HepG2 (cell line): Measurements from ENCODE around the gene SBK2. TPM values are rescaled to one million over a fixed set of nuclear protein-coding genes. Genes with fewer than 3 reads are reported as not detected.

Experiments used
- CBX1 ChIP-seq: IDR thresholded peaks from one replicate; pipeline ENCODE4 v1.6.1; 2016; ENCODE audit warnings: antibody characterized with exemption, low read depth
- KMT2B ChIP-seq: IDR thresholded peaks from 2 replicates; pipeline ENCODE4 v1.6.1; 2016; ENCODE audit warnings: missing genetic modification reagents, missing compliant biosample characterization
- SALL1 ChIP-seq: sonication (generic); formaldehyde crosslinking; IDR thresholded peaks from 2 replicates; pipeline ENCODE4 v1.8.0; 2022; ENCODE audit warnings: mild to moderate bottlenecking, missing genetic modification reagents
- STAG1 ChIP-seq: sonication (generic); formaldehyde crosslinking; IDR thresholded peaks from 2 replicates; pipeline ENCODE4 v1.4.0; 2020; ENCODE audit warnings: missing genetic modification reagents
- TCF12 ChIP-seq, 2 experiments: fragments of 450-650 bp in 1 of 2; sonication (generic) in 1 of 2; formaldehyde crosslinking in 1 of 2; IDR thresholded peaks; 2 replicates each; pipeline versions ENCODE4 v1.6.1 to v1.8.0; 2017 to 2022; ENCODE audit warnings: antibody characterized with exemption in 1 of 2, mild to moderate bottlenecking in 1 of 2, missing genetic modification reagents in 1 of 2, moderate library complexity in 1 of 2
- ZBTB7A ChIP-seq: sonication (generic); formaldehyde crosslinking; IDR thresholded peaks from 2 replicates; pipeline ENCODE4 v1.8.0; 2022; ENCODE audit warnings: mild to moderate bottlenecking, missing genetic modification reagents
- ZFP37 ChIP-seq: sonication (generic); formaldehyde crosslinking; IDR thresholded peaks from 2 replicates; pipeline ENCODE4 v1.4.0; 2020; ENCODE audit warnings: missing genetic modification reagents, borderline replicate concordance
- ZNF431 ChIP-seq: sonication (generic); formaldehyde crosslinking; IDR thresholded peaks from 2 replicates; pipeline ENCODE4 v1.9.0; 2022; ENCODE audit warnings: missing genetic modification reagents, low read depth, mild to moderate bottlenecking, borderline replicate concordance
- polyA plus RNA-seq, 8 experiments: library from polyadenylated mRNA; depleted of rRNA in 3 of 8; stranded (reverse) in 7 of 8; unstranded in 1 of 8; fragments of >200 nt; fragmentation: Illumina TruSeq in 4 of 8; extraction: Trizol in 4 of 8; gene quantifications; 2 replicates each; pipeline versions ENCODE4 v1.2.1 to v1.2.3, GENCODE V29; 2011 to 2016; ENCODE audit warnings: low read depth in 4 of 8, missing spikeins in 1 of 8, mixed read lengths in 1 of 8; ENCODE audit not compliant: insufficient read depth in 1 of 8
- total RNA-seq, 5 experiments: library from RNA; depleted of rRNA; stranded (reverse); fragments of >200 nt; fragmentation: Illumina TruSeq; extraction: Trizol; gene quantifications; 2 replicates each; pipeline ENCODE4 v1.2.3, GENCODE V29; 2016; ENCODE audit warnings: low read depth in 1 of 5
- TF ChIP-seq, protein P1 (sequence below): sonication (generic); formaldehyde crosslinking; IDR thresholded peaks from 2 replicates; pipeline ENCODE4 v1.5.1; 2020; ENCODE audit warnings: mild to moderate bottlenecking, missing genetic modification reagents, moderate library complexity
- TF ChIP-seq, protein P2 (sequence below): sonication (generic); formaldehyde crosslinking; IDR thresholded peaks from 2 replicates; pipeline ENCODE4 v1.4.0; 2020; ENCODE audit warnings: missing genetic modification reagents, mild to moderate bottlenecking, borderline replicate concordance
- TF ChIP-seq, protein P3 (sequence below): sonication (generic); formaldehyde crosslinking; IDR thresholded peaks from 2 replicates; pipeline ENCODE4 v1.4.0; 2020; ENCODE audit warnings: missing genetic modification reagents
- TF ChIP-seq, protein P4 (sequence below): sonication (generic); formaldehyde crosslinking; IDR thresholded peaks from 2 replicates; pipeline ENCODE4 v1.4.0; 2020; ENCODE audit warnings: missing genetic modification reagents
- TF ChIP-seq, protein P5 (sequence below): sonication (generic); formaldehyde crosslinking; IDR thresholded peaks from 2 replicates; pipeline ENCODE4 v1.5.0; 2020; ENCODE audit warnings: mild to moderate bottlenecking, missing genetic modification reagents

The SBK2 gene
- total and polyA plus RNA-seq, 2 of the 13 experiments (the other 11 are each of a cell fraction or from before 2014, with no cell fraction given) = 0.24 TPM; not detected in 1

DNA sequence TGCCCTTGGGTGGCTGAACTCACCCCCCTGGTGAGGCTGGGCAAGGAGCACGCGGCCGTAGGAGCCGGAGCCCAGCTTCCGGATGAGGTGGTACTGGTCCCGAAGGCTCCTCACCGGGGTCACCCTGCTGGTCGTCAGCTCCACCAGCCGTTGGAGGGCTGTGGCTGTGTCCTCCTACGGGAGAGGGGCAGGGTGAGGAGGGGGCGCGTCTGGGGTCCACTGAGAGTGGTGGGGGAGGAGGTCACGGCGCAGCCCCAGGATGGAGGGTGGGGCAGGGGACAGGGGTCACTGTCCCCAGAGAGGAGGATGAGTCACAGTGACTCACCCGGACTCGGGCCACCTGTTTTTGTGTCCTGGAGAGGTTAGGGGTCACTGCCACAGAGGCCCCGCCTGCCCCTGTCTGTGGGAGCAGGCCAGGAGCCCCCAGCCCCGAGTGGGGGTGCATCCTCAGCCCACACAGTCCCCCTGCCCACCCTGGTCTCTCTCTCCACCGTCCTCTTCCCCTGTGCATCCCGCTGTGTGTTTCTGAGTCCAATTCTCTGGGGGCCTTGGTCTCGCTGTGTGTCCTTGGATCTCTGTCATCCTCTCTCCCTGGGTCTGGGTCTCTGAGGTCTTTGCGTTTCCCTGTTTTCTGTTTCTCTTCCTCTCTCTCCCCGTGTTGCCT lies 8.0 kb upstream of the SBK2 start (continued):
- TF ChIP-seq, protein P1, sequence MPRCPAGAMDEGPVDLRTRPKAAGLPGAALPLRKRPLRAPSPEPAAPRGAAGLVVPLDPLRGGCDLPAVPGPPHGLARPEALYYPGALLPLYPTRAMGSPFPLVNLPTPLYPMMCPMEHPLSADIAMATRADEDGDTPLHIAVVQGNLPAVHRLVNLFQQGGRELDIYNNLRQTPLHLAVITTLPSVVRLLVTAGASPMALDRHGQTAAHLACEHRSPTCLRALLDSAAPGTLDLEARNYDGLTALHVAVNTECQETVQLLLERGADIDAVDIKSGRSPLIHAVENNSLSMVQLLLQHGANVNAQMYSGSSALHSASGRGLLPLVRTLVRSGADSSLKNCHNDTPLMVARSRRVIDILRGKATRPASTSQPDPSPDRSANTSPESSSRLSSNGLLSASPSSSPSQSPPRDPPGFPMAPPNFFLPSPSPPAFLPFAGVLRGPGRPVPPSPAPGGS (CRISPR knock-in tag) = no peak
- no peak for TF ChIP-seq ZBTB7A
- TF ChIP-seq, protein P2, sequence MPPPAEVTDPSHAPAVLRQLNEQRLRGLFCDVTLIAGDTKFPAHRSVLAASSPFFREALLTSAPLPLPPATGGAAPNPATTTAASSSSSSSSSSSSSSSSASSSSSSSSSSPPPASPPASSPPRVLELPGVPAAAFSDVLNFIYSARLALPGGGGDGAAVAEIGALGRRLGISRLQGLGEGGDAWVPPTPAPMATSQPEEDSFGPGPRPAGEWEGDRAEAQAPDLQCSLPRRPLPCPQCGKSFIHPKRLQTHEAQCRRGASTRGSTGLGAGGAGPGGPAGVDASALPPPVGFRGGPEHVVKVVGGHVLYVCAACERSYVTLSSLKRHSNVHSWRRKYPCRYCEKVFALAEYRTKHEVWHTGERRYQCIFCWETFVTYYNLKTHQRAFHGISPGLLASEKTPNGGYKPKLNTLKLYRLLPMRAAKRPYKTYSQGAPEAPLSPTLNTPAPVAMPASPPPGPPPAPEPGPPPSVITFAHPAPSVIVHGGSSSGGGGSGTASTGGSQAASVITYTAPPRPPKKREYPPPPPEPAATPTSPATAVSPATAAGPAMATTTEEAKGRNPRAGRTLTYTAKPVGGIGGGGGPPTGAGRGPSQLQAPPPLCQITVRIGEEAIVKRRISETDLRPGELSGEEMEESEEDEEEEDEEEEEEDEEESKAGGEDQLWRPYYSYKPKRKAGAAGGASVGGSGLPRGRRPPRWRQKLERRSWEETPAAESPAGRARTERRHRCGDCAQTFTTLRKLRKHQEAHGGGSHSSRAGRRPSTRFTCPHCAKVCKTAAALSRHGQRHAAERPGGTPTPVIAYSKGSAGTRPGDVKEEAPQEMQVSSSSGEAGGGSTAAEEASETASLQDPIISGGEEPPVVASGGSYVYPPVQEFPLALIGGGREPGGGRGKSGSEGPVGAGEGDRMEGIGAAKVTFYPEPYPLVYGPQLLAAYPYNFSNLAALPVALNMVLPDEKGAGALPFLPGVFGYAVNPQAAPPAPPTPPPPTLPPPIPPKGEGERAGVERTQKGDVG (CRISPR knock-in tag) = no peak
- TF ChIP-seq, protein P3, sequence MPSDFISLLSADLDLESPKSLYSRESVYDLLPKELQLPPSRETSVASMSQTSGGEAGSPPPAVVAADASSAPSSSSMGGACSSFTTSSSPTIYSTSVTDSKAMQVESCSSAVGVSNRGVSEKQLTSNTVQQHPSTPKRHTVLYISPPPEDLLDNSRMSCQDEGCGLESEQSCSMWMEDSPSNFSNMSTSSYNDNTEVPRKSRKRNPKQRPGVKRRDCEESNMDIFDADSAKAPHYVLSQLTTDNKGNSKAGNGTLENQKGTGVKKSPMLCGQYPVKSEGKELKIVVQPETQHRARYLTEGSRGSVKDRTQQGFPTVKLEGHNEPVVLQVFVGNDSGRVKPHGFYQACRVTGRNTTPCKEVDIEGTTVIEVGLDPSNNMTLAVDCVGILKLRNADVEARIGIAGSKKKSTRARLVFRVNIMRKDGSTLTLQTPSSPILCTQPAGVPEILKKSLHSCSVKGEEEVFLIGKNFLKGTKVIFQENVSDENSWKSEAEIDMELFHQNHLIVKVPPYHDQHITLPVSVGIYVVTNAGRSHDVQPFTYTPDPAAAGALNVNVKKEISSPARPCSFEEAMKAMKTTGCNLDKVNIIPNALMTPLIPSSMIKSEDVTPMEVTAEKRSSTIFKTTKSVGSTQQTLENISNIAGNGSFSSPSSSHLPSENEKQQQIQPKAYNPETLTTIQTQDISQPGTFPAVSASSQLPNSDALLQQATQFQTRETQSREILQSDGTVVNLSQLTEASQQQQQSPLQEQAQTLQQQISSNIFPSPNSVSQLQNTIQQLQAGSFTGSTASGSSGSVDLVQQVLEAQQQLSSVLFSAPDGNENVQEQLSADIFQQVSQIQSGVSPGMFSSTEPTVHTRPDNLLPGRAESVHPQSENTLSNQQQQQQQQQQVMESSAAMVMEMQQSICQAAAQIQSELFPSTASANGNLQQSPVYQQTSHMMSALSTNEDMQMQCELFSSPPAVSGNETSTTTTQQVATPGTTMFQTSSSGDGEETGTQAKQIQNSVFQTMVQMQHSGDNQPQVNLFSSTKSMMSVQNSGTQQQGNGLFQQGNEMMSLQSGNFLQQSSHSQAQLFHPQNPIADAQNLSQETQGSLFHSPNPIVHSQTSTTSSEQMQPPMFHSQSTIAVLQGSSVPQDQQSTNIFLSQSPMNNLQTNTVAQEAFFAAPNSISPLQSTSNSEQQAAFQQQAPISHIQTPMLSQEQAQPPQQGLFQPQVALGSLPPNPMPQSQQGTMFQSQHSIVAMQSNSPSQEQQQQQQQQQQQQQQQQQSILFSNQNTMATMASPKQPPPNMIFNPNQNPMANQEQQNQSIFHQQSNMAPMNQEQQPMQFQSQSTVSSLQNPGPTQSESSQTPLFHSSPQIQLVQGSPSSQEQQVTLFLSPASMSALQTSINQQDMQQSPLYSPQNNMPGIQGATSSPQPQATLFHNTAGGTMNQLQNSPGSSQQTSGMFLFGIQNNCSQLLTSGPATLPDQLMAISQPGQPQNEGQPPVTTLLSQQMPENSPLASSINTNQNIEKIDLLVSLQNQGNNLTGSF (CRISPR knock-in tag) = no peak
- TF ChIP-seq, protein P4, sequence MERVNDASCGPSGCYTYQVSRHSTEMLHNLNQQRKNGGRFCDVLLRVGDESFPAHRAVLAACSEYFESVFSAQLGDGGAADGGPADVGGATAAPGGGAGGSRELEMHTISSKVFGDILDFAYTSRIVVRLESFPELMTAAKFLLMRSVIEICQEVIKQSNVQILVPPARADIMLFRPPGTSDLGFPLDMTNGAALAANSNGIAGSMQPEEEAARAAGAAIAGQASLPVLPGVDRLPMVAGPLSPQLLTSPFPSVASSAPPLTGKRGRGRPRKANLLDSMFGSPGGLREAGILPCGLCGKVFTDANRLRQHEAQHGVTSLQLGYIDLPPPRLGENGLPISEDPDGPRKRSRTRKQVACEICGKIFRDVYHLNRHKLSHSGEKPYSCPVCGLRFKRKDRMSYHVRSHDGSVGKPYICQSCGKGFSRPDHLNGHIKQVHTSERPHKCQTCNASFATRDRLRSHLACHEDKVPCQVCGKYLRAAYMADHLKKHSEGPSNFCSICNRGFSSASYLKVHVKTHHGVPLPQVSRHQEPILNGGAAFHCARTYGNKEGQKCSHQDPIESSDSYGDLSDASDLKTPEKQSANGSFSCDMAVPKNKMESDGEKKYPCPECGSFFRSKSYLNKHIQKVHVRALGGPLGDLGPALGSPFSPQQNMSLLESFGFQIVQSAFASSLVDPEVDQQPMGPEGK (CRISPR knock-in tag) = peak; percentile 85
- TF ChIP-seq STAG1 (CRISPR knock-in tag) = no peak
- TF ChIP-seq CBX1 = no peak
- TF ChIP-seq KMT2B (CRISPR knock-in tag) = no peak
- no peak for TF ChIP-seq ZNF431 (CRISPR knock-in tag)
- TF ChIP-seq, protein P5, sequence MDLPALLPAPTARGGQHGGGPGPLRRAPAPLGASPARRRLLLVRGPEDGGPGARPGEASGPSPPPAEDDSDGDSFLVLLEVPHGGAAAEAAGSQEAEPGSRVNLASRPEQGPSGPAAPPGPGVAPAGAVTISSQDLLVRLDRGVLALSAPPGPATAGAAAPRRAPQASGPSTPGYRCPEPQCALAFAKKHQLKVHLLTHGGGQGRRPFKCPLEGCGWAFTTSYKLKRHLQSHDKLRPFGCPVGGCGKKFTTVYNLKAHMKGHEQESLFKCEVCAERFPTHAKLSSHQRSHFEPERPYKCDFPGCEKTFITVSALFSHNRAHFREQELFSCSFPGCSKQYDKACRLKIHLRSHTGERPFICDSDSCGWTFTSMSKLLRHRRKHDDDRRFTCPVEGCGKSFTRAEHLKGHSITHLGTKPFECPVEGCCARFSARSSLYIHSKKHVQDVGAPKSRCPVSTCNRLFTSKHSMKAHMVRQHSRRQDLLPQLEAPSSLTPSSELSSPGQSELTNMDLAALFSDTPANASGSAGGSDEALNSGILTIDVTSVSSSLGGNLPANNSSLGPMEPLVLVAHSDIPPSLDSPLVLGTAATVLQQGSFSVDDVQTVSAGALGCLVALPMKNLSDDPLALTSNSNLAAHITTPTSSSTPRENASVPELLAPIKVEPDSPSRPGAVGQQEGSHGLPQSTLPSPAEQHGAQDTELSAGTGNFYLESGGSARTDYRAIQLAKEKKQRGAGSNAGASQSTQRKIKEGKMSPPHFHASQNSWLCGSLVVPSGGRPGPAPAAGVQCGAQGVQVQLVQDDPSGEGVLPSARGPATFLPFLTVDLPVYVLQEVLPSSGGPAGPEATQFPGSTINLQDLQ = no peak
- TF ChIP-seq TCF12 (IDR thresholded peaks at IDR 0.05) = no peak
- no peak for TF ChIP-seq TCF12 (CRISPR knock-in tag; IDR thresholded peaks at IDR 0.05)
- 0 out of 2 replicates have a peak, but pooled peaks have one; percentile 37 for TF ChIP-seq SALL1 (CRISPR knock-in tag)
- TF ChIP-seq ZFP37 (CRISPR knock-in tag) = no peak
